Activated CD4-positive, CD25-positive, alpha-beta regulatory T cell treated with anti-CD3 and anti-CD28 coated beads, Interleukin-2, amount 50 U/mL, for 72 hours (primary cell): Measurements from ENCODE around the gene CD34.

Experiments
- DNase-seq: peaks from one replicate; pipeline ENCODE4 v3.0.0; 2021

Gene CD34

GRCh38 chr1:207871117-207871649, 39.7 kb downstream of the CD34 start:
- no peak for DNase-seq

GRCh38 chr1:207870306-207871031, 40.5 kb downstream of the CD34 start:
- DNase-seq, result no peak

- DNase-seq, result no peak
Observed at GRCh38 chr1:207869859-207870258, 41.1 kb downstream of the CD34 start.

GRCh38 chr1:207868774-207869721, 41.9 kb downstream of the CD34 start:
- peak; percentile 80 for DNase-seq

DNA sequence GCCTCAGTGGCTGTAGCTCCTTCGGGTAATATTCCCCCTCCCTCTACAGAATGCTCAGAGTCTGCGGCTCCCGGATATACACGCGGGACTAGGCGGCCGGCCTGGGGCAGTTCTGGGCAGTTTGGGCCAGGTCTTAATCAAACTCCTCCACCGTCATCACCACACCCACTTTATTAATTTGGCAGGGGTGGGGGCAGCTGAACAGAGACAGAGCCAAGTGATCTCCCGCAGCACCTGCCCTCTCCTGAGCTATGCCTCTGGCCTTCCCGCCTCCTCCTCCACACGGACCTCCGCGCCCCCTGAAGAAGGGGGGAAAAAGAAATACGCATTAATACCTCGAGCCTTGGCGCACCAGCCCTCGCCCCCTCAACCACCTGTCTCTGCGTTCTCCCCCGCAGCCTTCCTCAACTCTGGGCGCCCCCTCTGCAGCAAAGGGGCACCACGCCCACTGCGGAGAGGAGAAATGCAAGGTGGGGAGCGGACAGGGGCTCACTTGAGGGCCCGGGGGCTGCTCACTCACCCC, 42.6 kb downstream of the CD34 start:
- peak; percentile 39 for DNase-seq

- no peak for DNase-seq
Observed at GRCh38 chr1:207867136-207868109, 43.5 kb downstream of the CD34 start.

DNA sequence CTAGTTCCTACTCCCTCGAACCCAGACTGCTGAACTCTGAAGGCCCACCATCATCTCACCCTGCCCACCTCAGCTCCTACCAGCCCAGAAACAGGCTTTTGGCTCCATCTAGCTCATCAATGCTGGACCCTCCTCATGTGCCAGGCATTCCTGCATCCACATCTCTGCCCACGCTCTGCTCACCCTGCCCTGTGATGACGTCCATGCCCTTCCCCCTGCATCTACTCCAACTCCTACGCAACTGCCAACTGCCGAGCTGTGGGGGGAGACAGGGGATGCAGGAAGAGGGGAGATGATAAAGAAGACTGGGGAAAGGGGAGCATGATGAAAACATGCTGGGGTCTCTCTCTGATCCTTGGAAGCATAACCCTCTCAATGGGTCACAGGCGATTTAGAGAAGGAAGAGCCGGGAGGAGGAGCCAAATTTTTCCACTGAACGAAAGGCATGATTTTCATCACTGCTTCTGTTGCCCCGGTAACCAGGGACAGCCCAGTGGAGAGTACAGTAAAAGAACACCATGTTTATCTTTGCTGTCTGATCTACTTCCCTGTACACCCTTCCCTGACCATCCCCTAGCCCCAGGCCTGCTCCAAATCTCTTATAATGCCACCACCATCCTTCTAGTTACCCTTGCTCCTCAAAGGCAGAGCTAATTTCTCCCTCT, 44.3 kb downstream of the CD34 start:
- DNase-seq, result no peak

DNA sequence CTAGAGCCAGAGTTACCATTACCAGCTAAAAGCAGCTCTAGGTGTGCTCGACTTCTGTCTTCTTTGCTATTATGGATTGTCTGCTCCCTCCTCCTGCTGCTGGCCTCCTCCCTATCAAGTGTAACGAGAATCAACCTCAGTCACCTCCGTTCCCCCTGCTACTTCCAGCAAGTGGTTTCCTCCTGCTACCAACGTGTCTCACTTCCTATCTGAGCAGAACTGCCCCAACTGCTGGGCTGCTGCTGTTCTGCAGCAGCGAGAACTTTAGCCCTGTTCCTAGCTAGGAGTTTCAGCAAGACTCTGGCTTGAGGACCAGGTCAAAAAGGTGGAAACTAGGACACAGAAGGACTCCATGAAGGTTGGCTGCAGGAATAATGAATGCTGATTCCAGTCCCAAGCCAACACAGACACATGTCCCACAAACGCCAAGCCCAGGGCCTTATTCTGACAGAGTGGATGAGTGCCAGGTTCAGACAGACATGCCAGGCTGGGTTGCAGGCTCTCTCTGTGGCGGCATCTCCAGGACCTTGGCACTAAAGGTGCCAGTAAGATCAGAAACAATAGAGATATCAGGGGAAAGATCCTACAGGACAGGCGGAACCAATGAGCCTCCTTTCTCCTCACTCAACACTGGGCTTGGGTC, 46.9 kb downstream of the CD34 start:
- DNase-seq, result no peak

- DNase-seq, result no peak
Observed at GRCh38 chr1:207862241-207862787, 48.6 kb downstream of the CD34 start.

DNA sequence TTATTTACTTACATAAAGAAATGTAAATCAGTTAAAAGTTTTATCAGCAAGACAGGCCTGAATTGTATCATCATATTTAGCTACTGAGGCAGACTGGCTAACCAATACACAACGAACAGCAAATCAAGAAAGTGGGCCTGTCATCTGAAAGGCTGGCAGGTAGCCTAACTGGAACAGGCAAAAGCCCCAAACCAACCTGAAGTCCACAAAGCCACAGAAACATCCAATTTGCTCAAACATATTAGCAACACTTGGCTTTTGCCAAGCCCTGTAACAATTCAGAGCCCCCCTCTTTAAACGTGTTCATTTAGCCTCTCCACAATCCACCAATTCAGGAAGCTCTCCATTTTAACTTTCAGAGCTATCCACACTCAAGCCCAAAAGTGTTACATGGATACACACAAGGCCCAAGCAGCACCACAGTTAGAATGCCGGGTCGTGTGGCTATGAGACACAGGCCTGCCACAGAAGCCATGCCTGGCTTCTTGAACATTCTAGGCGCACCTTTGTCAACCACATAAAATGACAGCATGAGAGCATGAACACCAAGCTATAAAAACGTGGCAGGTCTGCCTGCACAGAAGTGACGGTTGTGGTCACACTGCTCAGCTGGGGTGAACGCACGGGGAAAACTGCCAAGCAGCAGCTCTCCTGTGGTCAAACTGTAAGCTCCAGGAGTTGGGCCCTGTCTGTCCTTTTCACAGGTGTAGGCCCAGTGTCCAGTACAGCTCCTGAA, 49.3 kb downstream of the CD34 start:
- no peak for DNase-seq

GRCh38 chr1:207860531-207860930, 50.4 kb downstream of the CD34 start:
- DNase-seq, result no peak

DNA sequence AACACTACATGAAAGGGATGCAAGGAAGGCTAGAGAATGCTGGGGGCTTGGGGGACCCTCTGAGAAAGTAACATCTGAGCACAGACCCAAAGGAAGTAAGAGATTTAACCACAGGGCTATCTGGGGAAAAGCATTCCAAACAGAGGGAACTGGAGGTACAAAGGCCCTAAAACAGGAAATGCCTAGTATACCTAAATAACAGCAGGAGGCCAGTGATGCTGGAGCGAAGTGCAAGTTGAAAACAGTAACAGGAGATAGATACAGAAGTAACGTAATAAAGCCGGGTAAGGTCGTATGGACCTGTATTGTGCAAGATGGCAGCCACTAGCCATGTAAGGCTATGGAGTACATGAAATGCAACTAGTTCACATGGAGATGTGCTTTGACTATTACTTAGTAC, 52.1 kb downstream of the CD34 start:
- no peak for DNase-seq

DNA sequence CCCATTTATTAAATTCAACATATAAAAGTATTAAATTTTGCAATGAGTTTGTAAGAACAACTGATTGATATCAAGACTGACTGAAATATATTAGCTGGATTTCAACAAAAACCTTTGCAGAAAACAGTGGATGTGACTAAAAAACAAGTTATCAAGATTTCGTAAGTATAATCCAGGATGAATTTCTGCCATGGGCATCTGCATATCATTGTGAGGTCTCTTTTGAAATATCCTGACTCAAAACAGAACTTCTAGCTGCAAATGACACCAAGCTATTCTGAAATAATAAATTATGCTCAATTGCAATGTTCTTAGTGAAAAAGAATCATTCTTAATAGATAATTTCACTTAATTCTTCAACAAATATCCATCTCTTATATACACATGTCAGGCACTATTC, 52.6 kb downstream of the CD34 start:
- DNase-seq, result no peak

- DNase-seq, result no peak
Observed at GRCh38 chr1:207857447-207857846, 53.5 kb downstream of the CD34 start.

DNA sequence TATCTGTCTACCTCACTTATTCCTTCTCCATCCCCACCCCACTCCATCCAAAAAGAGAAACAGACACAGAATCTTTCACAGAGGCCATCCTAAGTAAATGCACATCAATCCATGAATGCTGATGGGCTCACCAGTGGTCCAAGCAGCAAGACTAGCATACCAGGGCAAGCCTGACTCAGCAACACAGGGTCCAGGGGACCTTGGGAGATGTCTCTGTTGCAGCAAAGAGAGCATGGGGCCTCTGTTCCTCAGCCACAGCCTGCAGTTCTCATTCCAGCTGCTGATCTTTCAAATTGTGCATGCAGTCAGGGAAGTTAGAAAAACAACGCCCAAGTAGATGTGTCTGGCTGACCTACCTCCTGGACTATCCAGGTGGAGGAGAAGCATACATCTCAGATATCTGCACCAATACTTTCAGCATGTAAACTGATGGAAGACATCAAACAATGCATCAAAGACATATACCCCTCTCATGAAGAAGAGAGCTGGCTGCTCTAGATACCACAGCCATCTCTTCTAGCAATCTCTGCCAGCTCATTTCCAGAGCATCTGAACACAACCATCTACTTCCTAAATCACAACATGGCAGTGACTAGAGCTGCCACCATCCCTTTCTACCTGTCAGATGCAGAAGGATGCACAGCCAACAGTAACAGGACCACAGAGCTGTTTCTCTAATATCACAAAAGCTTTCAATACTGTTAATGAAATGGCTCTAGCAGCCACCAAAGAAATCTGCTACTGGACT, 54.5 kb downstream of the CD34 start:
- DNase-seq, result no peak

- no peak for DNase-seq
Observed at GRCh38 chr1:207854001-207854400, 56.9 kb downstream of the CD34 start.

DNA sequence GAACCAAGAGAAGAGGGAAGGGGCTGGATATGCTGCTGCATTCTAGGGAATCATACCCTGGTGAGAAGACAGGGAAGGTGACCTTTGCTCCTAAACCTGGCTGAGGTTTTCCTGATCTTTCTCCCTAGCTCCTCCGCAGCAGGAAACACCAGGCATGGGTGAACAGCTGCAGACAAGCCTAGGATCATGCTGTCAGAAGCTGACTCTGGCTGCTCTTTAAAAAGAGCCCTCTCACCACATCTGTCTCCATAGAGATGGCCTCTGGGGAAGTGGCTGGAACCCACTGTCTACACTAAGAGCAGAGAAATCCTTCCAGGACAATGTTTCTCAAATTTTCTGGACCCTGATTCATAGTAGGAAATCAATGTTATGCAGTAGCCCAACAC, 57.6 kb downstream of the CD34 start:
- no peak for DNase-seq

- DNase-seq, result no peak
Observed at GRCh38 chr1:207852576-207853371, 58.2 kb downstream of the CD34 start.

DNA sequence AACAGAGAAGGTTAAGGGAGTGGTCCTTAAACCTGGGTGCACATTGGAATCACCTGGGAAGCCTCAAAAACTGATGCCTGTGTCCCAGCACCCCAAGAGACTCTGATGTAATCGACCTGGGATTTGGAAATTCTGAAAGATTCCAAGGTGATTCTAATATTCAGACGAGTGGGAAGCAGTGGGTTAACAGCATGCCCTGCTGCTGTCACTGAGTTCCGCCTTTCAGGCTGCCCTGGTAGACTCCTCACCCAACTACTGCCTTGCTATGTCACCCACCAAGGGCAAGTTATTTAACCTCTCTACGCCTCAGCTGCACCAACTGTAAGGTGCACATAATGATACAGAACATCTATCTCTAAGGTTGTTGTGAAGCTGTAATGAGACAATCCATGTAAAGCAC, 59.2 kb downstream of the CD34 start:
- DNase-seq, result no peak
